NB4 (cell line): ENCODE results near the gene IQGAP1.
"Not testable (repeated sequence)": the region's sequence is repeated elsewhere in the genome, so short reads cannot be mapped to it uniquely, and the experiment has no call there.

Experiments
- DNase-seq: peaks from one replicate; pipeline ENCODE4 v3.0.0; 2010; ENCODE audit warnings: low read depth
- H3K4me3 ChIP-seq: one replicate; pipeline ENCODE4 v1.5.1; 2011; ENCODE audit warnings: mild to moderate bottlenecking, low read depth, low read length, moderate library complexity
- MYC ChIP-seq: IDR thresholded peaks from 2 replicates; pipeline ENCODE4 v1.6.1; 2011; ENCODE audit warnings: low read depth, low read length
- POLR2A ChIP-seq: IDR thresholded peaks from 2 replicates; pipeline ENCODE4 v1.6.1; 2011; ENCODE audit warnings: mild to moderate bottlenecking; ENCODE audit not compliant: insufficient read length; ENCODE audit errors: extremely low read depth
- TF ChIP-seq, protein P1 (sequence below): IDR thresholded peaks from 2 replicates; pipeline ENCODE4 v1.6.1; 2011; ENCODE audit warnings: low read depth, low read length
- TF ChIP-seq, protein P2 (sequence below): IDR thresholded peaks from one replicate; pipeline ENCODE4 v1.5.1; 2012; ENCODE audit warnings: low read depth, low read length

IQGAP1 gene

DNA sequence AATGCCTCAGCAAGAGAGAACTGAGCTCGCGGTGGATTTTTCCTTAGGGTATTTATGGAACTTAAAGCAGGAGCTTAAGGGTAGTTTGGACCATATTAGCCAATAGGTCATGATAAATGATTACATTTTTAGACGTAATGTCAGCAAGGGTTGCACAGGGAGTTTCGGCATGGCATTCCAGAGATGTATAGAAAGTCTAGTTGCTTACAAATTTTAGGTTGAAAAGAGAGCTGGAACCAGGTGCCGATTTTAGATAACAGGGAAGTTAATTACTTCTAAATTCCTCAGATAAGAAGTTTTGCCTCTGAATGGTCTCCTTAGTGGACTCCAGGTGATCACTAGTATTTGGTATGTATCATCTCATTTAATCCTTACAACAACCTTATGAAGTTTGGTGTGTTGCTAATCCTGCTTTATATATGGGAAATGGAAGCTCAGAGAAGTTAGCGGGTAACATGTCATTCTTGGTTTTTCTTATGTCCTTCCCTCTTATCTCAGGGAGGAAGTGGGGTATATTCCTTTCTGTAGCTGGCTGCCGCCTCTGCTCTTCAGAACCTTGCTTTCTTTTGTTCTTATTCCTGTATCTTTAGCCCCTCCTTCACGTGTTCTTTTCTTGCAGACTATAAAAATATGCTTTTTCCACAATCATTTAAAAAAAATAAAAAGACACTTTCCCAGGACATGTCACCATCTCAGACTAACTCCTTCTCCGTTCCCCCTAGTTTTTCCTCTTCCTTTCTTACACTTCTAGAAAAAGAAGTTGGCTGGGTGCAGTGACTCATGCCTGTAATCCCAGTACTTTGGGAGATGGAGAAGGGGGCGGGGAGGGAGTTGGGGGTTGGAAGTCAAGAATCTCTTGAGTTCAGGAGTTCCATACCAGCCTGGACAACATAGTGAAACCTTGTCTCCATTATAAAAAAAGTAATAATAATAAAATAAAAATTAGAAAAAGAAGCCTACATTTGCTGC, 25.7 kb downstream of the IQGAP1 start:
- TF ChIP-seq POLR2A (no peak), MYC (no peak)
- TF ChIP-seq, protein P1, sequence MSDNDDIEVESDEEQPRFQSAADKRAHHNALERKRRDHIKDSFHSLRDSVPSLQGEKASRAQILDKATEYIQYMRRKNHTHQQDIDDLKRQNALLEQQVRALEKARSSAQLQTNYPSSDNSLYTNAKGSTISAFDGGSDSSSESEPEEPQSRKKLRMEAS, result no peak
- TF ChIP-seq, protein P2, sequence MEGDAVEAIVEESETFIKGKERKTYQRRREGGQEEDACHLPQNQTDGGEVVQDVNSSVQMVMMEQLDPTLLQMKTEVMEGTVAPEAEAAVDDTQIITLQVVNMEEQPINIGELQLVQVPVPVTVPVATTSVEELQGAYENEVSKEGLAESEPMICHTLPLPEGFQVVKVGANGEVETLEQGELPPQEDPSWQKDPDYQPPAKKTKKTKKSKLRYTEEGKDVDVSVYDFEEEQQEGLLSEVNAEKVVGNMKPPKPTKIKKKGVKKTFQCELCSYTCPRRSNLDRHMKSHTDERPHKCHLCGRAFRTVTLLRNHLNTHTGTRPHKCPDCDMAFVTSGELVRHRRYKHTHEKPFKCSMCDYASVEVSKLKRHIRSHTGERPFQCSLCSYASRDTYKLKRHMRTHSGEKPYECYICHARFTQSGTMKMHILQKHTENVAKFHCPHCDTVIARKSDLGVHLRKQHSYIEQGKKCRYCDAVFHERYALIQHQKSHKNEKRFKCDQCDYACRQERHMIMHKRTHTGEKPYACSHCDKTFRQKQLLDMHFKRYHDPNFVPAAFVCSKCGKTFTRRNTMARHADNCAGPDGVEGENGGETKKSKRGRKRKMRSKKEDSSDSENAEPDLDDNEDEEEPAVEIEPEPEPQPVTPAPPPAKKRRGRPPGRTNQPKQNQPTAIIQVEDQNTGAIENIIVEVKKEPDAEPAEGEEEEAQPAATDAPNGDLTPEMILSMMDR, result no peak
- H3K4me3 ChIP-seq, result no peak overlapping the region
- DNase-seq, result no peak

DNA sequence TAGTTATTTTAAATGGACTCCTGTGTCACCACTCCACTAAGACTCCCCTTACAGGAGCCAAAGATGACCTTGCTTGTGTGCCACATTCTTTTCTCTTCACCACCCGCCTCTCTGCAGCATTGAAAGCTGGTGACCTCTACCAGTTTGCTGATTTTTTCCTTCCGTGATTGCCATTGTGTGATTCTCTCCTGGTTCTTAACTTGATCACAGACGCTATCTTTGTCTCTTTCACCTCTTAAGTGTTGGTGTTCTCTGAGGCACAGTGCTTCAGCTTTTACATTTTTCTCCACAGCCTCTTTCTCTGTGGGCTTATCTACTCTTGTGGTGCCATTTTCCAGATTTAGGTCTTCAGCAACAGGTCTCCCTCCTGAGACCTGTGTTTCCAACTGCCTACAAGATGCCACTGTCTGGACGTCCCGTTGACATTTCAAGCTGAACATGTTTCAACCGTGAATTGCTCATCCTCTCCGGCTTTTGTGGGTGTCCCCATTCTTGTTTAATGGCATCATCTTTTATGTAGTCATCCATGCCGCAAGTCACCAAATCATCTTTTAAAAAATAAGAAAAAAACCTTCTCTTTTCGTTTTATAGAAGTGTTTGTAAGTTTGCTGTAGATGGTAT, 26.5 kb downstream of the IQGAP1 start:
- no peak for DNase-seq
- no peak overlapping the region for H3K4me3 ChIP-seq
- no peak for TF ChIP-seq POLR2A
- TF ChIP-seq MYC, result no peak
- TF ChIP-seq, protein P1, result no peak
- TF ChIP-seq, protein P2, result no peak

DNA sequence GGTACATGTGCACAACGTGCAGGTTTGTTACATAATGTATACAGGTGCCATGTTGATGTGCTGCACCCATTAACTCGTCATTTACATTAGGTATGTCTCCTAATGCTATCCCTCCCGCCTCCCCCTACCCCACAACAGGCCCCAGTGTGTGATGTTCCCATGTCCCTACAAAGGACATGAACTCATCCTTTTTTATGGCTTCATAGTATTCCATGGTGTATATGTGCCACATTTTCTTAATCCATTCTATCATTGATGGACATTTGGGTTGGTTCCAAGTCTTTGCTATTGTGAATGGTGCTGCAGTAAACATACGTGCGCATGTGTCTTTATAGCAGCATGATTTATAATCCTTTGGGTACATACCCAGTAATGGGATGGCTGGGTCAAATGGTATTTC, 28.0 kb downstream of the IQGAP1 start:
- not testable (repeated sequence) for H3K4me3 ChIP-seq, DNase-seq

DNA sequence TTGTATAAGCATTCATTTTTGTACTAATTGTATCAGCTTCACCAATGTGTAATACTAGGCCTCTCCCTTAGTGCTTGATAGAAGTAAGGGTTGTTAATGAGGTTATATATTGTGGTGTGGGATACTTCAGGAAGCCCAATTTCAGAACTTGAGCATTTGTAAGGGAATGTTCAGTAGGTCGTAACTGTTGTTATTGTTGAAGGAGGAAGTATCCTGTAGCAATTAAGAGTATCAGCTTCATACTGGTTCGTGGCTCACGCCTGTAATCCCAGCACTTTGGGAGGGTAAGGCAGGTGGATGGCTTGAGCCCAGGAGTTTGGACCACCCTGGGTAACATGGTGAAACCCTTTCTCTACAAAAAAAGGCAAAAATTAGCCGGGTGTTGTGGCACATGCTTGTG, 30.6 kb downstream of the IQGAP1 start:
- no peak overlapping the region for H3K4me3 ChIP-seq
- no peak for DNase-seq
- no peak for TF ChIP-seq POLR2A

DNA sequence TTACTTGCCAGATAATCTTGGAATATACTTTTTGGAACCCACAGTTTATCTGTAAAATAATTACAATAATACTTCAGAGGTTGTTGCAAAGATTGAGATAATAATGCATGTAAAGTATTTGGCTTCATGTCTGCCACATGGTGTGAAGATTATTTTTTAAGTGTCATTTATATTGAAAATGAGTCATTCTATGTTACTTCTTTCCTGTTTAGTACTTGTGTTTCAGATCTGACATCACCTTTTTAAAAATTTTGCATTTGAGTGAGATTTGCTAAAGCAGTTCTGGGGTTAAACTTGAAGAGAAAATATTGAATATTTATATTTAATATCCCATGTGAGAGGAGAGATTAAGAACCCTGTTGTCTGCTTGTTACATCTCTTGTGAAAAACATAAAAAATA, 31.2 kb downstream of the IQGAP1 start:
- TF ChIP-seq, protein P2, result no peak
- TF ChIP-seq, protein P1, result no peak
- TF ChIP-seq MYC (no peak), POLR2A (no peak)
- no peak for DNase-seq
- no peak overlapping the region for H3K4me3 ChIP-seq

DNA sequence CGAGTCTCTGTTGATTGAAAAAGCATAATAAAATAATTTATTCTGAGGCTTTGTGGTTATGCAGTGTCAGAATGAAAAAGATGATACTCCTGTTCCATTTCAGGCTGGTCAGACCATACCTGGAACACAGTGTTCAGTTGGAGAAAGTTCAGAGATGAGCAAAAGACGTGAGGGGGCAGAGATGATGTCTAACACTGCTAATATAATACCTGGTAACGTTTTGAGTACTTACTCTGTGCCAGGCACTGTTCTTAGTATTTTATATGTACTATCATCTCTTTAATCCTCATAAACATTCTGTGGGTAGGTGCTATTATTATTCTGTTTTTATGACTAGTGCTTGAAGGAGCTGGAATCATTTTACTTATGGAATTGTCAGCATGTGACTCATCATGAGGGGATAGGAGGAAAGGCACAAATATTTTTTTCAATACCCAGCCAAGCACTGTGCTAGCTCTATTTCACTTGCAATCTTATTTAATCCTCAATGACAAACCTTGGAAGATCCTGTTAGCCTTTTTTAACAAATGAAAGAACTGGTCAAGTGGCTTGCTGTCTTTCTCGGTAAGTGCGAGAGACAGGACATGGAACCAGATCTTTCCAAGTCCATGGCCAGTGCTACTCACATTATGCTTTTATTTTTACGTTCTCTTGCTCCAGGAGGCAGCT, 31.8 kb downstream of the IQGAP1 start:
- DNase-seq, result no peak
- TF ChIP-seq, protein P1, result no peak
- TF ChIP-seq POLR2A (no peak), MYC (no peak)
- TF ChIP-seq, protein P2, result no peak
- no peak overlapping the region for H3K4me3 ChIP-seq
